OCI-LY3 (cell line): ENCODE data around the gene RRH.

Experiments used
- CTCF ChIP-seq: fragments of 200-600, 300-600 bp; sonication (generic); IDR thresholded peaks from 2 replicates; pipeline ENCODE4 v1.5.1; 2014; ENCODE audit warnings: antibody characterized with exemption, low read length, low read depth
- EZH2phosphoT487 ChIP-seq: fragments of 200-600 bp; shearing (Covaris generic); IDR thresholded peaks from 2 replicates; pipeline ENCODE4 v1.6.1; 2018; ENCODE audit warnings: antibody characterized with exemption, mixed run types, low read depth

- no peak for TF ChIP-seq EZH2phosphoT487
- TF ChIP-seq CTCF: no peak
Measured at GRCh38 chr4:109878355-109878754, 50.6 kb downstream of the RRH start.
